ENCODE measurements around the gene CDA.
A peak's percentile ranks its signal among the peaks of the same experiment; 100 is the strongest.

The CDA gene

DNA sequence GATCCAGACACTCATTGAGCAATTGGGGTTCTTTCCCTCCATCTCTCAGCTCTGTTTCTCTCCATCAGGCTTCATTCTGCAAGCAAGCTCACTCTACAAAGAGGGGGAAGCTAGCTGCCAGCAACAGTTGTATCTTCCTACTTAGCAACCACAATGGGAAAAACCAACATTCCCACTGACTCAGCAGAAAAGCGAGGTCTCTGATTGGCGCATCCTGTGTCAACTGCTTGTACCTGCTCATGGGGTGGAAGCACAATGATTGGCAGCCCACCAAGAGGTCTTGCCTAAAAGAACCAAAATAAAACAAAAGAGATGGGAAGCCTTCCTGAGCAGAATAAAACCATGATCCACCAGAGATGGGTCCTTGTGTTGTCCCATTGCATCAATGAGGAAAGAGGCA lies 4.0 kb upstream of the CDA start:
- no peak overlapping the region for H3K4me3 ChIP-seq (replicated peaks in 1 of 2; ENCODE audit: low read depth in 2 of 2, low read length in 2 of 2)
- TF ChIP-seq, protein P1, sequence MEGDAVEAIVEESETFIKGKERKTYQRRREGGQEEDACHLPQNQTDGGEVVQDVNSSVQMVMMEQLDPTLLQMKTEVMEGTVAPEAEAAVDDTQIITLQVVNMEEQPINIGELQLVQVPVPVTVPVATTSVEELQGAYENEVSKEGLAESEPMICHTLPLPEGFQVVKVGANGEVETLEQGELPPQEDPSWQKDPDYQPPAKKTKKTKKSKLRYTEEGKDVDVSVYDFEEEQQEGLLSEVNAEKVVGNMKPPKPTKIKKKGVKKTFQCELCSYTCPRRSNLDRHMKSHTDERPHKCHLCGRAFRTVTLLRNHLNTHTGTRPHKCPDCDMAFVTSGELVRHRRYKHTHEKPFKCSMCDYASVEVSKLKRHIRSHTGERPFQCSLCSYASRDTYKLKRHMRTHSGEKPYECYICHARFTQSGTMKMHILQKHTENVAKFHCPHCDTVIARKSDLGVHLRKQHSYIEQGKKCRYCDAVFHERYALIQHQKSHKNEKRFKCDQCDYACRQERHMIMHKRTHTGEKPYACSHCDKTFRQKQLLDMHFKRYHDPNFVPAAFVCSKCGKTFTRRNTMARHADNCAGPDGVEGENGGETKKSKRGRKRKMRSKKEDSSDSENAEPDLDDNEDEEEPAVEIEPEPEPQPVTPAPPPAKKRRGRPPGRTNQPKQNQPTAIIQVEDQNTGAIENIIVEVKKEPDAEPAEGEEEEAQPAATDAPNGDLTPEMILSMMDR (IDR thresholded peaks at IDR 0.05; ENCODE audit: low read depth, low read length) = no peak
- DNase-seq (ENCODE audit: low read depth in 2 of 2) = peak; percentile 32 to 35

DNA sequence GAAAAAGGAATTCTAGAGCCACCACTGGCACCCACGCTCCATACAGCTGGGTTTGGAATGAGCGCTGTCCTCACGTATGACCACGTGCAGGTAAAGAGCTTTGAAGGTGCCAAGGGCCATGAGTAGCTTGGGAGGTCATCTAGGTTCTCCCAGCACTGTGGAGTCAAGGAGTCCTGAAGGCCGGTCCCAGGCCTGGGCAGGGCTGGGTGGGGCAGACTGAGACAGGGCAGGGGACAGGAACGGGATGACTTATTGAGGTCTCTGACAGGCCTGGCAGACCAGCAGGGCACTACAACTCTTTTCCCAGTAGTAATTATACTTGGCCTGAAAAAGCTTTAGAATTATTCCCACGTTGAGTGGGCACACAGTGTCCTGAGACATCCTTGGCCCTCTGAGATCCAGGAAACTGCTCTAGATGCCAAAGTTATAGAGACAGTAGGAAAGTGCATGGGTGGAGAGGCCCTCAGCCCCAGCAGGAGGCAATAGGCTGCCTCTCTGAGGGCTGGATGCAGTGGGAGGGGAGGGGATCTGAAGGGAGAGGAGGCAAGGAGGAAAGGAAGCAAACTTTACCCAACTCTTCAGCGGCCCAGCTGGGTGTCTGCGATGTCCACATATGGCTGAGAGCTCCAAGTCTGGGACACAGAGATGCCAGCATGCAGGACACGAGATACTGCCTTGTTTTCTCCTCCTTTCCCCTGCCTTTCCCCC lies 1.8 kb upstream of the CDA start:
- TF ChIP-seq, protein P1 (IDR thresholded peaks at IDR 0.05; ENCODE audit: low read depth, low read length) = no peak
- DNase-seq (ENCODE audit: low read depth in 2 of 2) = peak in 1 of 2 donors; percentile 22
- H3K4me3 ChIP-seq (replicated peaks in 1 of 2; ENCODE audit: low read depth in 2 of 2, low read length in 2 of 2) = no peak overlapping the region

DNA sequence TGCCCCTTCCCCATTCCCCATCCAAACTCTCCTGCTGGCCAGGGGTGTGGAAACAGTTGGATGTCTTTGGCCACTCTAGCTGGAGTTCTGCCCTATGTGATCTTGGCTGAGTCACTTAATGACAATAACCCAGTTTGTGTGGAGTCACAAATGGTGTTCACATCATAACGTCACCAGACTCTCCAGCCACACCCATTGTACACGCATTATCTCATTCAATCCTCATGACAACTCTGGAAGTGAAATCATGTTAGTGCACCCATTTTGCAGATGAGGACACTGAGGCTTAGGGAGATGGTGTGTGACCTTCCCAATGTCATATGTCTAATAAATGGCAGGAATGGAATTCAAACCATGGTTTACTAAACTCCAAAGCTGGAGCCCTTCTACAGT lies 1.2 kb upstream of the CDA start:
- H3K4me3 ChIP-seq (replicated peaks in 1 of 2; ENCODE audit: low read depth in 2 of 2, low read length in 2 of 2) = no peak overlapping the region
- TF ChIP-seq, protein P1 (IDR thresholded peaks at IDR 0.05; ENCODE audit: low read depth, low read length) = no peak
- DNase-seq (ENCODE audit: low read depth in 2 of 2) = peak in 1 of 2 donors; percentile 83

DNA sequence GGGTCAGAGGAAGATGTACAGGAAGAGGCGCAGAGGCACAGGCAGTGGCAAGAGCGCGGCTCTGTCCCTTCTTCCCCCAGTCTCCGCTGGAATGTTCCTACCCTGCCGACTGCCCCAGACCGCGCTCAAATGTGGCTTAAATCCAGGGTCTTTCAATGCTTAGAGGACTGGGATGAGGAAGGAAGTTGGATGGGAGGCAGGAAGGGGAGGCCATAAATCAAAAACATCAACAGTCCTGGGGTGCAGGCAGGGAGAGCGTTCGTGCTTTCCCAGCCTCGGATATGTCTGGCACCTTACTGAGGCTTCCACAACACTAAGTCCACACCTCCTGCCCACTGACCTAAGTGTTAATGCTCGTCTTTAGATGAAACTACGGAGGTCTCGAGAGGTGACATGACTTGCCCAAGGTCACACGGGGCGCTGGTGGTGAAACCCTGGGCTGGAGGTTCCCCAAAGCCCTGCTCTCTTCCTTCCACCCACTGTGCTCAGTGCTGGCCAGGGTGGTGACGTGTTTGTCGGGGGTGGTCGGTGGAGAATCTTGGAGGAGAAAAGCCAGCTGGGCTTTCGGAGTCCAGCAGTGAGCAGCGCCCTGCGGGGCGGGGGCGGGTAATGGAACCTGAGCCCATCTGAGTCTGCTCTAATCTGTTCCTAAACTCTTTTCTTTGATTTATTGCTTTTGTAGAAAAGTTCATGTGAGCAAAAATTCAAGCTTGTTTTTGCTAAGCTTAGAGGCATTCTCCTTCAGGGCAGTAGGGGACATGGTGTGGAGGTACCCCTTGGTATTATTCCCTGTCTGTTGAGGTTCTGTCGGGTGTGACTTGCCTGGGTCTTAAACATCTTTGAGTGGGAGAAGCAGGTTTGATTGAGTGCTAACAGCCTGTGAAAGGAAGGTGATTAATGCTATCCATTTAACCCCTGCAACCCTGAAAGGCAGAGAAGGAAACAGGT lies 708 bp downstream of the CDA start:
- TF ChIP-seq, protein P1 (IDR thresholded peaks at IDR 0.05; ENCODE audit: low read depth, low read length) = no peak
- peak; percentile 45 to 56 for DNase-seq (ENCODE audit: low read depth in 2 of 2)
- H3K4me3 ChIP-seq (replicated peaks in 1 of 2; ENCODE audit: low read depth in 2 of 2, low read length in 2 of 2) = peak overlapping the region; percentile 5 to 44

DNA sequence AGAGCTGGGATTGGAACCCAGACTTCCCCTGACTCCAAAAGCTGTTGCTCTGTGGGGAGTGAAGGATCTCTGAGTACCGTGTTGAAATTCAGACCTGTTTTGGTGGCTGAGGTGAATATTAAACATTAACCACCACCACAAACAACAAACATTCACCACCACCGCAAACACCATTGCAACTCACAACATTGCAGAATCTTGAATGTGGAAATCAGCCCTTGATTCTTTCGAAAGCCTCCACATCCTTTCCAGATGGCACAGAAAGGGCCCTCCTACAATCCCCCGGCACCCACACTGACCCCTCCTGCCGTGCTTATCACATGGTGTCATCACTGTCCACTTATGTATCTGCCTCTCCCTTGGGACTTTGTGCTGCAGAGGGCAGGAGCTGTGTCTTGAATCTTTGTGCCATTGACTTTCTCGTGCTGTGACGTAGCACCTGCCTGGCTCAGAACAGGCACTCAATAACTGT lies 1.4 kb downstream of the CDA start:
- DNase-seq (ENCODE audit: low read depth in 2 of 2) = peak in 1 of 2 donors; percentile 62
- H3K4me3 ChIP-seq (replicated peaks in 1 of 2; ENCODE audit: low read depth in 2 of 2, low read length in 2 of 2) = peak overlapping the region in 1 of 2 donors; percentile 44

DNA sequence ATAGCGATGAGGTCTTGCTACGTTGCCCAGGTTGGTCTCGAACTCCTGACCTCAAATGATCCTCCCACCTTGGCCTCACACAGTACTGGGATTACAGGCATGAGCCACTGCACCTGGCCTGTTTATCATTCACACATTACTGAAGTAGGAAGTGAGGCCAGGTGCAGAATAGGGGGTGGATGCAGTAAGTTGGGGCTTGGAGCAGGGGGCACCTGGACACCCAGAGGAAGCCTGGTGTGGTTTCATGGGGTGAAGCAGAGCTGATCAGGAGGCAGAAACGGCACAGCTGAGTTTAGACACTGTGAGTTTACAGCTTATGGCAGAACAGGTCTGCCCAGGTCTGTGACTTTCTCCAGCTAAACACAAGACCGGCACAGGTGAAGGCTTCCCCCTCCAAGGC lies 4.9 kb downstream of the CDA start:
- no peak for DNase-seq (ENCODE audit: low read depth in 2 of 2)
- H3K4me3 ChIP-seq (replicated peaks in 1 of 2; ENCODE audit: low read depth in 2 of 2, low read length in 2 of 2) = no peak overlapping the region
- TF ChIP-seq, protein P1 (IDR thresholded peaks at IDR 0.05; ENCODE audit: low read depth, low read length) = no peak

More for the DNA sequence above, 1.4 kb downstream of the CDA start:
- TF ChIP-seq, protein P1 (IDR thresholded peaks at IDR 0.05; ENCODE audit: low read depth, low read length) = no peak
